Breast epithelium (tissue), 4 donors: ENCODE data around the gene CLHC1. TPM values are rescaled to one million over a fixed set of nuclear protein-coding genes. Genes with fewer than 3 reads are reported as not detected.
A peak's percentile ranks its signal among the peaks of the same experiment; 100 is the strongest.

Experiments used
- DNase-seq, 2 donors: peaks; one replicate each; pipeline ENCODE4 v3.0.0-alpha.2; 2019; ENCODE audit warnings: low spot score in 2 of 2
- H3K27ac ChIP-seq, 2 donors: fragments of 200-600 bp; sonication (generic) in 1 of 2; one replicate each; pipeline ENCODE4 v1.5.1; 2016 to 2019; ENCODE audit warnings: mild to moderate bottlenecking in 1 of 2
- H3K27me3 ChIP-seq, 2 donors: fragments of 200-600 bp; sonication (generic) in 1 of 2; one replicate each; pipeline versions ENCODE4 v1.5.1 to v1.6.0; 2017 to 2019; ENCODE audit warnings: control low read depth in 1 of 2, mild to moderate bottlenecking in 1 of 2
- H3K36me3 ChIP-seq: fragments of 200-600 bp; one replicate; pipeline ENCODE4 v1.5.1; 2019
- H3K4me1 ChIP-seq, 2 donors: fragments of 200-600 bp; sonication (generic); one replicate each; pipeline ENCODE4 v1.5.1; 2016 to 2019; ENCODE audit warnings: control low read depth in 1 of 2
- H3K4me3 ChIP-seq, 3 donors: fragments of 200-600 bp; sonication (generic); 1 replicate in 2 of 3; 2 replicates in 1 of 3; pipeline ENCODE4 v1.5.1; 2016 to 2019; ENCODE audit warnings: mild to moderate bottlenecking in 3 of 3, moderate library complexity in 2 of 3
- H3K9me3 ChIP-seq, 2 donors: fragments of 200-600 bp; sonication (generic) in 1 of 2; one replicate each; pipeline ENCODE4 v1.5.1; 2016 to 2019; ENCODE audit warnings: control low read depth in 1 of 2
- POLR2A ChIP-seq: fragments of 450-650 bp; IDR thresholded peaks from one replicate; pipeline ENCODE4 v1.6.1; 2016; ENCODE audit warnings: antibody characterized with exemption, mild to moderate bottlenecking, moderate library complexity
- POLR2AphosphoS5 ChIP-seq, 3 donors: sonication (generic); formaldehyde crosslinking; IDR thresholded peaks; one replicate each; pipeline ENCODE4 v1.6.1; 2017; ENCODE audit warnings: antibody characterized with exemption in 3 of 3
- intact Hi-C: fragments of 100-400 bp; cut with DNase I; formaldehyde crosslinking; loops from one replicate; pipeline ENCODE4 v1.15.1; 2023; ENCODE audit warnings: low total_unique reads
- total RNA-seq, 3 donors: library from RNA; depleted of rRNA; stranded (reverse); fragments of >200 nt; gene quantifications; one replicate each; pipeline ENCODE4 v1.1.0, GENCODE V29; 2016
- TF ChIP-seq, protein P1 (sequence below), 3 donors: fragments of 450-650 bp; IDR thresholded peaks; one replicate each; pipeline ENCODE4 v1.5.1; 2016 to 2017; ENCODE audit warnings: antibody characterized with exemption in 3 of 3, mild to moderate bottlenecking in 3 of 3, moderate library complexity in 3 of 3

CLHC1 gene
- total RNA-seq, 3 donors from 2014 or later = 3.5 to 20.8 (median 17.7) TPM

DNA sequence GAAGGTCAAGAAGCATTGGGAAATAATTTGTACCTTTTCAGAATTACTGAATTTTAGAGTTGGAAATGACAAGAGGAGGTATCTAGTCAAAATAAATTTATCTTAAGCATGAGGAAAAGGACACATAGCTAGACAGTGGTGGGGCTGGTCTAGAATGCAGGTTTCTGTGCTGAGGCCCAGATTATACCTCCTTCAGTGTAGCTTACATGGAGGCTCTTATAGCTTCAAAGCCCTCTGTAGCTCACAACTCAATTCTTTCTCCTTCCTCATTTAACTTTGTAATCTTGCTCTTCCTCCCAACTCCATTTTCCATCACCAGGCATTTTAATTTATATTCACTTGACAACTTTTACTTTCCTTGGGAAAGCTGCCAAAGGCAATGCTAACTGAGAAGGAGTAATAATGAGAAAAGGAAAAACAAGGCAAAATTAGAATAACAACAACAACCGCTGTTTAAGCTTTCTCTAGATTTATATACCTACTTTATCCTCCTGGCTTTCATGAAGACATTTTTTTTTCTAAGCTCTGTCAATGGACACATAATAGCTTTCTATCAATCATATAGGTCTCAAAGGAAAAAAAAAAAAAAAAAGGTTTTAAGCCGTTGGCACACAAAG, 58.5 kb downstream of the CLHC1 start:
- no peak overlapping the region for H3K27ac ChIP-seq
- intact Hi-C loops = no loop called here
- H3K36me3 ChIP-seq = no peaks in the 10 kb centered on the region
- TF ChIP-seq, protein P1, sequence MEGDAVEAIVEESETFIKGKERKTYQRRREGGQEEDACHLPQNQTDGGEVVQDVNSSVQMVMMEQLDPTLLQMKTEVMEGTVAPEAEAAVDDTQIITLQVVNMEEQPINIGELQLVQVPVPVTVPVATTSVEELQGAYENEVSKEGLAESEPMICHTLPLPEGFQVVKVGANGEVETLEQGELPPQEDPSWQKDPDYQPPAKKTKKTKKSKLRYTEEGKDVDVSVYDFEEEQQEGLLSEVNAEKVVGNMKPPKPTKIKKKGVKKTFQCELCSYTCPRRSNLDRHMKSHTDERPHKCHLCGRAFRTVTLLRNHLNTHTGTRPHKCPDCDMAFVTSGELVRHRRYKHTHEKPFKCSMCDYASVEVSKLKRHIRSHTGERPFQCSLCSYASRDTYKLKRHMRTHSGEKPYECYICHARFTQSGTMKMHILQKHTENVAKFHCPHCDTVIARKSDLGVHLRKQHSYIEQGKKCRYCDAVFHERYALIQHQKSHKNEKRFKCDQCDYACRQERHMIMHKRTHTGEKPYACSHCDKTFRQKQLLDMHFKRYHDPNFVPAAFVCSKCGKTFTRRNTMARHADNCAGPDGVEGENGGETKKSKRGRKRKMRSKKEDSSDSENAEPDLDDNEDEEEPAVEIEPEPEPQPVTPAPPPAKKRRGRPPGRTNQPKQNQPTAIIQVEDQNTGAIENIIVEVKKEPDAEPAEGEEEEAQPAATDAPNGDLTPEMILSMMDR (IDR thresholded peaks at IDR 0.05) = no peak
- no peak for TF ChIP-seq POLR2AphosphoS5 (IDR thresholded peaks at IDR 0.05)
- no peak for TF ChIP-seq POLR2A
- no peak overlapping the region for H3K4me3 ChIP-seq
- no peaks in the 10 kb centered on the region for H3K9me3 ChIP-seq
- no peaks in the 10 kb centered on the region for H3K27me3 ChIP-seq
- no peaks in the 10 kb centered on the region for H3K4me1 ChIP-seq
- DNase-seq = no peak

DNA sequence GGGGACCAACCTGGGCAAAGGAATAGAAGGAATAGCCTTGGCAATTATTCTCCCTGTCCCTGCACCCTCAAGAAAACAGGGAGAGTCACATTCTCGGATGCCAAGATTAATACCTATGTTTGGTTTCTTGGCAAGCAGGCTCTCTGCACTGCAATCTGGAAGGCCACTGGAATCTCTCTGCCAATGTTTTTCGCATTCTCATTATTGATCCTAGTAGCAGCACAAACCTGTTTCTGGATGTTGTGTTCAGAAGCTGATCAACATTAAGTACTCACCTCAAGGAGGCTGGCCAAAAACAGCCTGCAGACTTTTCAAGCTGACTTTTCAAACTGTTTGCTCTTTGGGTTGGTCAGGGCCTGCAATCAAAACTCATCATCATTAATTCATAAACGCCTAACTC, 62.2 kb downstream of the CLHC1 start:
- intact Hi-C loops = no loop called here
- TF ChIP-seq POLR2AphosphoS5 (IDR thresholded peaks at IDR 0.05) (no peak), POLR2A (no peak)
- TF ChIP-seq, protein P1 (IDR thresholded peaks at IDR 0.05) = no peak
- no peaks in the 10 kb centered on the region for H3K27me3 ChIP-seq
- H3K4me1 ChIP-seq = no peaks in the 10 kb centered on the region
- no peaks in the 10 kb centered on the region for H3K36me3 ChIP-seq
- no peak overlapping the region for H3K4me3 ChIP-seq
- DNase-seq = no peak
- no peaks in the 10 kb centered on the region for H3K9me3 ChIP-seq
- peak overlapping the region; percentile 1 to 22 for H3K27ac ChIP-seq

DNA sequence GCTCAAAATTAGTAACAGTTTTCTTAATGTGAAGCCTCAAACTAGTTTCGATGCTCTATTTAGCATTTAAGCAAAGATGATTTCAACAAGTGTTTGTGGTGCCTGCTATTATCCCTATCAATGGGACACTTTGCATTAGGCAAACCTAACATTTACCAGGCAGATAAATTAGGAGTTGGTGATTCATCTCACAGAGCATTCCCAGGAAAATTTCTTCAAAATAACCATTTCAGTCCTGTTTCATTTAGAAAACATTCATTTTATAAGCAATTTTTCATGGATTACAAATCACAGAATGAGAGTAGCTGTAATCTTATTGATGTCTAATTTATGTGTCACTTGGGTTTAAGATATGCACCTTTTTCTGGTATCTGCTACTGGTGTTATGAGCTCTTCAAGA, 62.7 kb downstream of the CLHC1 start:
- H3K9me3 ChIP-seq = no peaks in the 10 kb centered on the region
- H3K4me3 ChIP-seq = no peak overlapping the region
- H3K27ac ChIP-seq = peak overlapping the region in 1 of 2 donors; percentile 53
- no peaks in the 10 kb centered on the region for H3K4me1 ChIP-seq
- TF ChIP-seq, protein P1 (IDR thresholded peaks at IDR 0.05) = no peak
- no peak for TF ChIP-seq POLR2AphosphoS5 (IDR thresholded peaks at IDR 0.05)
- TF ChIP-seq POLR2A = no peak
- H3K27me3 ChIP-seq = no peaks in the 10 kb centered on the region
- DNase-seq = no peak
- H3K36me3 ChIP-seq = no peaks in the 10 kb centered on the region
- intact Hi-C loops = no loop called here

DNA sequence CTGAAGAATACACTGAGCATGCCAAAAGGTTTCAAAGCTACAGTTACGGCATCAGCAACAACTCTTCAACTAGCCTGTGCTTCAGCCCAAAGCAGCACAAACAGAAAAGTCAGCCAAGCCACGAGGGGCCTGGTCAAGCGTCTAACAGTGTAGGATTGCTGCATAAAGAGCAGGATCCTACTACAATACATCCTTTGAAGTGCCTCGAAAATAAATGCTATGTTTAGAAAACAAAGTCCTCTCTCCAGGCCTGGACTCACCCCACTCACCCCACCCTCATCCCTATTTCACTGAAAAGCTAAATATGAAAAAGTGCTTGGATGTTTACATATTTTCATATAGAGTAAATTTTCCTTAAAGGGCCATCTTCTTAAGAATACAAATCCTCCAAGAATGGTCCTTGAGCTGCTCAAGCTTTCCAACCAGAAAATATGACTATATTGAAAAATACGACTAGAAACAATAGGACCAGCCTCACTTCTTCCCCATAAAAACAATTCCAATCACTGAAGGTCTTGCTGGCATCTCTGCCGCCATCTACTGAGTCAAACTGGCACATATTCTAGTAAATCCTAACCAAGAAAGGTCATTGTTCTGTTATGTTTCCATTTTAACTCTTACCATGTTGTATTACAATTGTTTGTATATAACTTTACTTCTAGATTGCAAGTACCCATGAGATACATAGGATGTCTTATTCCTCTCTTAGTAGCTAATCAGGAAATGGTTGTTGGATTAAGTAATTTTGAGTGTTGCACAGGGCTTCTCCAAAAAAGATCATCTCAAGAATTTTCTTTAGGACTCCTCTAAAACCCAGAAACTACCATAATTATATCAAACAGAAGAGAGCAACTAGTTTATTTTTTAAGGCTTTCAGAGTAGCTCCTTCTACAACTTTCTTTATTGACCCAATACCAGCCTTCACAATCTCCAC, 63.6 kb downstream of the CLHC1 start:
- peak in 1 of 2 donors; percentile 48 for DNase-seq
- Histone ChIP-seq H3K27me3 (no peaks in the 10 kb centered on the region), H3K36me3 (no peaks in the 10 kb centered on the region), H3K27ac (peak overlapping the region; percentile 53 to 78), H3K9me3 (no peaks in the 10 kb centered on the region), H3K4me3 (no peak overlapping the region), H3K4me1 (no peaks in the 10 kb centered on the region)
- TF ChIP-seq, protein P1 (IDR thresholded peaks at IDR 0.05) = peak; percentile 10 to 78 (median 70)
- TF ChIP-seq POLR2A (no peak), POLR2AphosphoS5 (IDR thresholded peaks at IDR 0.05) (peak in 1 of 3 donors; percentile 10)
- intact Hi-C loops = no loop called here

DNA sequence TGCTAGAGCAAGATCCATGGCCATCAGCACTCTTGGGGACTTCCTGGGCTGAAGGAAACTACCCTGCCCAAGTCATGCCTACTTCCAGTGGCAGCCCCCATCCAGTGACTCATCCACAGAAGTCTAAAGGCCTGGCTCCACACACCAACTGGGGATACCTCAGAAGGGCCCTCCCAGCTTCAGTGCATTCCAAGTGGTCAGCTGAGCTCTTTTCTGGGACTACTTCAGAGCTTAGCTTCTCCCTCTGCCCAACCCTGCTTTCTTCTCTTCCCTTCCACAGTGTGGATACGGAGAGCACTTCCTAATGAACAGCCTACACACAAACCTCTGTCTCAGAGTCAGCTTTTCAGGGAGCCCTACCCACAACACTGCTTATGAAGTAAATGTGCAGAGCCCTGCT, 66.5 kb downstream of the CLHC1 start:
- TF ChIP-seq, protein P1 (IDR thresholded peaks at IDR 0.05) = no peak

More for the DNA sequence above, 66.5 kb downstream of the CLHC1 start:
- Histone ChIP-seq H3K27ac (peak overlapping the region; percentile 53 to 84), H3K9me3 (no peaks in the 10 kb centered on the region), H3K4me1 (peaks cover 0 to 5% of the 10 kb centered on the region in 2 donors), H3K36me3 (no peaks in the 10 kb centered on the region), H3K27me3 (no peaks in the 10 kb centered on the region), H3K4me3 (no peak overlapping the region)
- DNase-seq = no peak
- intact Hi-C loops = no loop called here
